HG02970 (cell line): ENCODE measurements around the gene EDRF1.

Experiments used
- ATAC-seq: cut with Tn5 transposase; IDR thresholded peaks from one replicate; pipeline ENCODE4 v1.9.1; 2021; ENCODE audit warnings: mild to moderate bottlenecking, moderate library complexity, moderate number of reproducible peaks; ENCODE audit not compliant: unreplicated experiment, low FRiP score

The EDRF1 gene

GRCh38 chr10:125782054-125782453 is 62.5 kb downstream of the EDRF1 start:
- ATAC-seq, result no peak

- no peak for ATAC-seq
Measured at GRCh38 chr10:125782616-125783015, 63.1 kb downstream of the EDRF1 start.

DNA sequence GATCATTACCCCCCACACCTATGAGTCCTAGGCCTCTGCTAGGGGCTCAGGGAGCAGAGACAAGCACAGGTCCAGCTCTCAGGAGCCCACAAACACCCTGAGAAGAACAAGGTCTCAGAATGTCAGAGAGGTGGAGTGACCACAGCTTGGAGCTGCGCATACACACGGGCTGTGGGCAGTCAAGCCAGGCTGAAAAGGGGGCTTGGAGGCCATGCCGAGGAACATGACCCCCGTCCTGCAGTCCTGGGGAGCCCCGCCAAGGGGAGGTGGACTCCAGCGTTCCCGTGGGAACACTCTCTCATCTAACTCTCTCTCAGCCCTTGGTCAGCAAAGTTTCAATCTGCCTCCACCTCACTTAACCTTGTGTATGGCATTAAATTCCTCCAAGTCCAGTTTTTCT is 63.9 kb downstream of the EDRF1 start:
- no peak for ATAC-seq

DNA sequence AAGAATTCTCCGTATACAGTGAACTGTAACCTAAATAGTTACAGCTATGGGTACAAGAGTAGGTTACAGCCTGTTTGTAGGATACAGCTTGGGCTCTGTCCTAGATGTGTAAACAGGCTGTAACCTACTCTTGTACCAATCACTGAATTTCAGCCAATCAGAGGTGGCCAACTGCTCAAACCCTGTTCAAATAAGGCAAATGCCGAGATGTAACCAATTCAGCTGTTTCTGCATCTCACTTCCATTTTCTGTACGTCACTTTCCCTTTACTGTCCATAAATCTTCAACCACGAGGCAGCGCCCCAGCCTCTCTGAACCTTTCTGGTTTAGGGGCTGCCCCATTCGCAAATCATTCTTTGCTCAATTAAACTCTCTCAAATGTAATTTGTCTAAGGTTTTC is 64.4 kb downstream of the EDRF1 start:
- peak; percentile 74 for ATAC-seq

GRCh38 chr10:125785791-125786190 is 66.3 kb downstream of the EDRF1 start:
- no peak for ATAC-seq

GRCh38 chr10:125788156-125789034 is 68.9 kb downstream of the EDRF1 start:
- ATAC-seq, result no peak

GRCh38 chr10:125792342-125793300 is 73.1 kb downstream of the EDRF1 start:
- no peak for ATAC-seq

- no peak for ATAC-seq
Measured at GRCh38 chr10:125795128-125795527, 75.6 kb downstream of the EDRF1 start.

- no peak for ATAC-seq
Measured at GRCh38 chr10:125795637-125796190, 76.2 kb downstream of the EDRF1 start.

DNA sequence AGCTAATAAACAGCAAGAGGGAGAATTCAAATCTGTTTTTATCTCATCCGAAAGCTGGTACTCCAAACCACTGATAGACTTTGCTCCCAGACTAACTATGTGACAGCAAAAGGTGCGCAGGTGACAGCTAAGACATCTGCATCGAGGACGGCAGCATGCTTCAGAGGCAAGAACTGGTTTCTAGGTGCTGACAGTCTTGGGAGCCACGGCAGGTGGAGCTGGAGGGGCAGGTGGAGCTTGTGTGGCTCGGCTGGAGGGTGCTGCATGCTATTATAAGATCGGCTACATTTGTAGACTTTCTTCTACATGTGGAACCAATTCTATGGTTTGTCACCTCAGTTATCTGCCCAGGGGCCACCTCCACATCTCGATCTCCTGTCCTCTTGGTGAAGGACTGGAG is 77.9 kb downstream of the EDRF1 start:
- ATAC-seq, result no peak

GRCh38 chr10:125797994-125798662 is 78.6 kb downstream of the EDRF1 start:
- no peak for ATAC-seq

DNA sequence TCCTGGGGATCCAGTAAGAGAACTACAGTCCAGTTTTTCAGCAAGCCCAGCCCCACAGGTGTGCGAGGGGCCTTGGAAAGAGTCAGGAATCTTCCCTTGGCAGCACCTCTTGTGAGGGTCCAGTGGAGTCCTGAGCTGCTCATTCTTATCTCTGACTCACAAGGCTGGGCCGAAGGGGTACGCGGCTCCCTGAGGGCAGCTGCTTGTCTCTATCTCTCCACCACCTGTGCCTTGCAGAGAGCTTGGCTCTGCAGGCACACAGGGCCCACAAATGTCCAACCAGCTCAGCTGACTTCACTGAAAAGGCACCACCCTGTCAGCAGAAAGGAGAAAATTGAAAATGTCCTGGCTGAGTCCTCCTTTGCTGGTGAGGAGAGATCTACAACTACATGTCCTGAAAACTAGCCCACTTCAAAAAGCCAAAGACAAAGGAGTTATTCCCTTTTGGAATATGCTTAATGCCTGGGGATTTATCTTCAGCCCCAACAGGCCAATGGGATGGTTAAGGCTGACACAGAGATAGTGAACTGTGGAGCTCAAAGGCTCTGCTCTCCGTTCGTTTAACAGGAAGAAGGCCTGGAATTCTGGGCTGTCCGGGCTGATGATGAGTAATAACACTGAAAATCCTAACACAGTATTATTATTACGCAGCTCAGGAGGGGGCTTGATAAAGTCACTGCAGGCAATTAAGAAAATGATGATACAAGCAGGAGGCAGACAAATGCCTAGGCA is 80.1 kb downstream of the EDRF1 start:
- ATAC-seq, result no peak

- no peak for ATAC-seq
Measured at GRCh38 chr10:125801574-125801973, 82.1 kb downstream of the EDRF1 start.

DNA sequence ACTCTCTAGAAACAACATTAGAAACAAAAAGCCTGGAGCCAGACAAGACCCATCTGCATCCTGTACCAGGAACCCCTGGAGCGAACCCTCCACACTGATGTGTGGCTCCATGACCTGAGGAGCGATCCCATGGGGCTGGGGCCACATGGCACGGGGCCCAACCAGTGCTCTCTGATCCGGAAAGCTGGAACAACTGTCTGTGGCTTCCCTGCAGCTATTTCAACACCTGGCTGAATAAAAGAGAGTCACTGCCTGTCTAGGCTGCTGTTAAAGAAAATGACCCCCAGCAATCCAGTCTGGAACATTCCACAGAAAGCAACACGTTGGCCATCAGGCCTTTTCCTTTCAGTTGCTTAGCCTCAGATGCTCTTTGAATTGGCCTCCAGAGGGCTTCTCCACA is 82.6 kb downstream of the EDRF1 start:
- no peak for ATAC-seq

DNA sequence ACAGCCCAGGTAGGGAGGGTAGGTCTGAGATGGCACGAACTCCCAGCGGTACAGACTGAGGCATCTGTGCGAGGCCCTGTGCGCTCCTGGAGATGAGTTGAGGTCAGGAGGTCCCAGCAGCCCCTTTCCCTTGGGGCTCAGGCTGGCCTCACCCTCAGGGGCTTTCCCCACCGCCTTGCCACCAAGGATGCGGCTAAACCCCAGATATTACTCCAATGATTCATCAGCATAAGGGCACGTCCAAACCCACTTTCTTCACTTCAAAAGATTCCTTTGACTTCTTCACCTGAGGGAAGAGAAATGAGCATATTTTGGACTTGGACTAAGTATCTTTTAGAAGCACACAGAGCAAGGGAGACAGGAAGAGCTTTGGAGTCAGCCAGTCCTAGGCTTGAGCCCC is 83.2 kb downstream of the EDRF1 start:
- ATAC-seq, result no peak

GRCh38 chr10:125808047-125808446 is 88.5 kb downstream of the EDRF1 start:
- no peak for ATAC-seq

DNA sequence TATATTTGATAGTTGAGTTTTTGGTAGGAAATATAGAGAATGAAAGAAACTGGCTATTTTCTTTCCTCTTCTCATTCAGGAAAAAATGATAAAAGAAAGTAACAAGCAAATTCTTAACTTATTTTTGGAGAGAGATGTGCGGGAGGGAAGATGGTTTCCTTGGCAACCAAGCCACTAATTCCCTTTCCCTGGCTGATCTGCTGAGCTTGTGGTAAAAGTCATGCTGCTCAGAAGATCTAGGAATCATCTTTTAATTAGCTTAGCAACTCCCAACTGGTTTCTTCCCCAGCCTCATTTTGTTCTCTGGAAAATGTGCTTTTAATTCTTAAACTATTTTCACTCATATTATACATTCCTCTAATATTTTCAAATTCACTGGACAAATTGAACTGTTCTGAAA is 91.7 kb downstream of the EDRF1 start:
- no peak for ATAC-seq

DNA sequence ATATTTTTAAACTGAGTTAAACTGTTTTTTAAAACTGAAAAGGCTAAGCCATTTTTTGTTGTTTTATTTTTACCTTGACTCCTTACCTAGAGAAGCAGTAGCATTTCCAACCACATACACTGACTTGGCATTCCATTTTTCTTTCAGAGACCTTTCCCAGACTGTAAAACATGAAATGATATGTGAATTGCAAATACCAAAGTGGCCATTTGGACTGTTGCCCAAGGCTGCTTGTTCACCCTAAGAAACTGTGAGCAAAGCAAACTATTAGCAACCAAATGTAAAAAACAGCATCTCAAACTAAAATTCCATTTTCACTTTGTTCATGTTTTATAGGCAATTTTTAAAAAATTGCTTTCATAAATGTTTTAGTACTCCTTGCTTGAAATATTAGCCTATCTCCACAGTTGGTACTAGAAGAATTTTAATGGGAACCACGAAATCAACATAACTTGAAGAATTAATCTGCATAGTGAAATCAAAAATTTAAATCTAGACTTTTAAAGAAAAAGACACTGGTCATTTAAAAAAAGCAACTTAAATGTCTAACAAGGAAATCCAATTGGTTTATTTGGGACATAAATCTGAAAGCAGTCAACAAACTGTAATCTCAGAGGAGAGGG is 92.7 kb downstream of the EDRF1 start:
- no peak for ATAC-seq
